GM19238 (cell line): Measurements from ENCODE around the gene TMEM131.
A peak's percentile ranks its signal among the peaks of the same experiment; 100 is the strongest.
"Not testable (repeated sequence)": the region's sequence is repeated elsewhere in the genome, so short reads cannot be mapped to it uniquely, and the experiment has no call there.

Experiments used
- DNase-seq: peaks from one replicate; pipeline ENCODE4 v3.0.0; 2011; ENCODE audit warnings: low spot score; ENCODE audit not compliant: insufficient read length

The TMEM131 gene

DNA sequence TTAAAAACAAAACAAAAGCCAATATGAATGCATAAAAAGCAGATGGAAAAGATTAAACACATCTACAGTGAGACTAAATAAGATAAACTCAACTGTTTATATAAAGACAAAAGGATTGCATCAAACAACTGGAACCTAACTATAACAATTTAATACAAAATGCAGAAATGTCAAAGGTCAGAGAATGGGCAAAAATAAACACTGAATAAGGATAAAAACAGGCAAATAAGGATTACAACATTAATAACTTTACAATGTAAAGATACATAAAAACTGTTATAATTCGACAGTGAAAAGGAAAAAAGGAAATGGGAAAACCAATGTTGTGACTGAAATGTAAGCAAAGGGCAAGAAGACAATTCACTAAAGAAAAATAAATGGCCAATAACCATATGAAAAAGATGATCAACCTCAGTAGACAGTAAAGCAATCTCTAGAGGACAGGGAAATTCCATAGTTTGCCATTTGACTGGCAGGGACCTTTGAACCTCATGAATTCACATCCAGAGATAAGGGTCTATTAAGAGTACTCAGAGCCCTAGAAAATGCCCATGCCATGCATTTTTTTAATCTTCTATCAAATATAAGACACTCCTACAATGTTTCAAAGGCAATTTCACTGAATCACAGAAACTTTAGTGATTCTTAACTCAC, 83.7 kb downstream of the TMEM131 start:
- DNase-seq: no peak

DNA sequence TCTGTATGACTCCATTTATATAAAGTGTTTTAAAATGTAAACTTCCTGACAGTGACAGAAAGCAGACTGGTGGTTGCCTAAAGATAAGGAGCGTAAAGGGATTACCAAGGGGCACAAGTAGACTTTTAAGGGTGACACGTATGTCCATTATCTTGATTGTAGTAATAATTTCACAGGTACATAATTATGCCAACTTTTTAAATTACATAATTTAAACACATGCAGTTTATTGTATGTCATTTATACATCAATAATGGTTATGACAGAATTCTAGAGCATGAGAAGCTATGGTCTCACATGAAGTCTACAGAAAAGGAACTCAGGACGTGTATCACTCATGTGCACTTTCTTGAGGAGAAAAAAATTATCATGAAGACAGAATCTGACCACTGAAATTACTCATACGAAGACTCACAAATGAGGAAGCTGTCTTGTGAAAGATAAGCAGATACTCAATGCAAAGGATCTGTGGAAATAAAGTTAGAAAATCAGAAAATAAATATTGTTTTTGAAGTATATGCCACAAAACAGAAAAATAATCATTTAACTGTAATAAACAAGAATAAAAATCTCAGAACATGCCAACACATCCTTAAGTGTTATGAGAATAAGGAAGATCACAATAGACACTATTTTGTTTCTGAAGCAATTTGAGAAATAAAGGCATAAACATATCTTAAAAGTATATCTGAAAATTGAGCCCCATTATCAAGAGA, 84.4 kb downstream of the TMEM131 start:
- no peak for DNase-seq

DNA sequence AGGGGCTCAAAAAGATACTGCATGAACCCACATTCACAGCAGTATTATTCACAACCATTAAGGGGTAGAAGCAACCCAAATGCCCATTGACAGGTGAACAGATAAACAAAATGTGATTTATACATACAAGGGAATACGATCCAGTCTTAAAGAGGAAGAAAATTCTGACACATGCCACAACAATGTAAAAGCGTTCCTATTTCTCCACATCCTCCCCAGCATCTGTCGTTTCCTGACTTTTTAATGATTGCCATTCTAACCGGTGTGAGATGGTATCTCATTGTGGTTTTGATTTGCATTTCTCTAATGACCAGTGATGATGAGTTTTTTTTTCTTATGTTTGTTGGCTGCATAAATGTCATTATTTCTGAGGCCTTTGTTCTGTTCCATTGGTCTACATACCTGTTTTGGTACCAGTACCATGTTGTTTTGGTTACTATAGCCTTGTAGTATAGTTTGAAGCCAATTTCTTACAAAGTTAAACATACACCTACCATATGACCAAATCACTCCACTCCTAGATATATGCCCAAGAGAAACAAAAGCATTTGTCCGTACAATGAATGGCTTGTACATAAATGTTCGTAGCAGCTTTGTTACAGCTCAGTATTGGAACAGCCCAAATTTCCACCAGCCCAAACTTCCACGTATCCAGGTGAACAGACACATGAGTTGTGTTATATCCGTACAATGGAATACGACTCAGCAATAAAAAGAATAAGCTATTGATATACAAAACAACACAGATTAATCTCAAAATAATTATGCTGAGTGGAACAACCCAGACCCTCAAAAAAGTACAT, 85.1 kb downstream of the TMEM131 start:
- DNase-seq: no peak

DNA sequence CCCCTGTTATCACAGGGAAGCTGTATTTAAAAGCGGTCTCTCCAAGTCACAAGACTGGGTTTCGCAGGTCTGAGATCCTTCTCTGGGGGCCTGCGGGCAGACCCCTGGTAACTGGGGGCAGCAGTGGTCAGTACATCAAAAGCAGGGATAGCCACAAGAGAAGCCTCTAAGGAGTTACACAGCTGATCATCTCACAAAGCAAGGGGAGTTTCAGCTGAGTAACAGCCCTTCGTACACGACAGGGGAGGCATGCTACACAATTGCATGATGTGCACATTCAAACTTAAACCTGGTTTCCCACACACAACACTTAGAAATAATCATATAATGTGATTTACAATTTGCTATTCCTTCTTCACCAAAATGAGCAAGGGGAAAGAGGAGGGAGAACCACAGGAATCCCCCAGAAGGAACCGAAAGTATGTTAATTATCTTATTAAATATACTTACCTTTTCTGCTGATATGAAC, 87.5 kb downstream of the TMEM131 start:
- no peak for DNase-seq

DNA sequence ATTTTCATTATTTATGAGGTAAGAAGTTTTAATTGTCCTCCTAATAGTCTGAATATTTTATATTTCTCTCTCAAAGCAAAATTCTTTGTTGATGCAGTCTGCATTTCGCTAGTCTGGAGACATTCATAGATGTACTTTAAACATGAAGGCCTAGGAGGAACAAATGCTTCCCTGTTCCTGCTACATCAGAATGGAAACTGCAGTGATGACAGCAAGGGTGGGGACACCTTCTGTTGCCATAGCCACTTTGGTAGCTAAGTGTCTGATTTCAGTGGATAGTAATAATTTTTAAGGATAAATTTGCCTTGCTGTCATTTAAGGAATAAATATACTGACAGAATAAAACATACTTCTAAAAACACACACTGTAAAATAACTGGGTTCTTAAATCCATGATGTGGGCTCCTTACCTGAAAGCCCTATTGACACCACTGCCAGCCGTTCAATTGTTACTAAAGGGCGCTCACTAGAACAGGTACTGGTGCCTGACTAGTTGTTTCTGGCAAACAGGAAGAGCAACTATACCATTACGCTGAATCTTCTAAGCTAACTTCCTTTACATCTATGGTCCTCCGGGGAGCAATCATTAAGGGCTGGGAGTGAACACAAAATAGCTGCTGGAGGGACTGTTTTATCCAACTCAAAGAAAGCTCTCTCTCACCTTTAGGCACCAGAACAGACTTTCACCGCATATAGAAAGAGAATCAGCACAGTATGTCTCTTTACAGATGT, 88.2 kb downstream of the TMEM131 start:
- no peak for DNase-seq

DNA sequence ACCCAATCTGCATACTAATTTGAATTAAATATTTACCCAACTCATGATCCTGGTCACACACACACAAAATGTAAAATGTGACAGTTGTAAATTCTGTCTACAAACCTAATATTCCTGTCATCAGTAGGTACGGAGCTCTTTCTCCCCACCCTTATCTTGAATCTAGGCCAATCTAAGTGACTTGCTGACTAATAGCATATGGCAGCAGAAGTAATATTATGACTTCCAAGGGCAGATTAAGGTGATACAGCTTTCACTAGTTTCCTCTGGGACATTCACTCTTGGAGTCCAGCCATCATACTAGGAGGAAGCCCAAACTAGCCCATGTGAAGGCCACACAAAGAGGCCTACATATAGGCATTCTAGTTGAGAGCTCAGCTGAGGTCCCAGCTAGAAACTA, 89.4 kb downstream of the TMEM131 start:
- no peak for DNase-seq

DNA sequence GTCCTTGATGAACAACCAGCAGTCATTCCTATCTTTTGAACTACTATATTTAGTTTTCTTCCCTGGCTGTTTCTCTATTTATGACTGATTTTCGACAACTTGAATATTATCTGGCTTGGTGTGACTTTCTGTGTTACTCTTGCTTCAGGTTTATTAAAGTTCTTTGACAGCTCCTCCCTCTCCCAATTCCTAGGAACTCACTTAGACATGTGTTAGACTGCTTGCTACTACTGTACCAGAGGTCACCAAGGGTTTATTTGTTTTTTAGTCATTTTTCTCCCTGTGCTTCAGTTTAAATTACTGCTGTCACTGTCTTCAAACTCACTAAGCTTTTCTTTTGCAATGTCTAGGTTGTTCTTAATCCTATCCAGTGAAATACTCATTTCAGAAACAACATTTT, 90.5 kb downstream of the TMEM131 start:
- no peak for DNase-seq

DNA sequence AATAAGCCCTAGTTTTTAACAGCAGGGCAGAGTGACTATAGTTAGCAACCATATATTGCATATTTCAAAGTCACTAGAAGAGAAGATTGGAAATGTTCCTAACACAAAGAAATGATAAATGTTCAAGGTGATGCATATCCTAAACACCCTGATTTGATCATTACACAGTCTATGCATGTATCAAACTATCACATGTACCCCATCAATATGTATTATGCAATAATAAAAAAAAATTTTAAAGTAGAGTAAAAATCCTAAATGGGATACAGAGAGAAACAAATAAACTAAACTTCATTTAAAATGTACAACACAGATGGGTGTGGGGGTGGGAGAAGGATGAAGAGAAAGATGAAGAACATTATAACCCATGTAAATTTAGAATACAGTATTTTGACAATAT, 93.9 kb downstream of the TMEM131 start:
- DNase-seq: no peak

DNA sequence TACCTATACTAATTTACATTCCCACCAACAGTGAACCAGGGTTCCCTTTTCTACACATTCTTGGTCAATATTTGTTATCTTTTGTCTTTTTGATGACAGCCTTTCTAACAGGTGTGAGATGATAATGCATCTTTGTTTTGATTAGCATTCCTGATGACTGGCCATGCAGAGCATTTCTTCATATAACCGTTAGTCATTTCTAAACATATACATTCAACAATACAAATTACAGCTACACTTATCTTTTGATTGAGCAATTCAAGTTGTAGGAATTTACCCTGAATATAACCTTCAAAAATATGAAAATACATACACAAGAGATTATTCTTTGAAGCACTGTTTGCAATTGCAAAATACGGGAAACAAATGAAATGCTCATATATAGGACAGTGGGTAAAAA, 94.9 kb downstream of the TMEM131 start:
- no peak for DNase-seq

DNA sequence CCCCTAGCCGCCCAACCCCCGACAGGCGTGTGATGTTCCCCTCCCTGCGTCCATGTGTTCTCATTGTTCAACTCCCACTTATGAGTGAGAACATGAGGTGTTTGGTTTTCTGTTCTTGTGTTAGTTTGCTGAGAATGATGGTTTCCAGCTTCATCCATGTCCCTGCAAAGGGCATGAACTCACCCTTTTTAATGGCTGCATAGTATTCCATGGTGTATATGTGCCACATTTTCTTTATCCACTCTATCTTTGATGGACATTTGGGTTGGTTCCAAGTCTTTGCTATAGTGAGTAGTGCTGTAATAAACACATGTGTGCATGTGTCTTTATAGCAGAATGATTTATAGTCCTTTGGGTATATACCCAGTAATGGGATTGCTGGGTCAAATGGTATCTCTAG, 102.7 kb downstream of the TMEM131 start:
- not testable (repeated sequence) for DNase-seq

DNA sequence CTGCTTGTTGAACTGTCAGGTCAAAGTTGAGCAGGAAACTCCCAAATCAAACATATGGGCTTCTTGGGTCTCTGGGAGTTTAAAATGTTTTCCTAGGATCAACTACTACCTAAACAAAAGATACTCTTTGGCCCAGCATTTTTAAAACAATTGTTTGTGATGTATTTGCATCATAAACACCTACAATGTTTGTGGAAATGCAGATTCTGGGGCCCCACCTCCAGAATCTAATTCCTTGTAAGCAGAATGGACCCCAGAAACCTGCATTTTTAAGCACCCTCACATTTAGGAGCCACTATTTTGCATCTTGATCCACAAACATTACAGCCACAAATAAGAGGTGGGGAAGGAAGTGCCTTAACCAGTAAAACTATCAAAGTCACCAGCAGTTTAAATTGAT, 104.1 kb downstream of the TMEM131 start:
- DNase-seq: no peak

DNA sequence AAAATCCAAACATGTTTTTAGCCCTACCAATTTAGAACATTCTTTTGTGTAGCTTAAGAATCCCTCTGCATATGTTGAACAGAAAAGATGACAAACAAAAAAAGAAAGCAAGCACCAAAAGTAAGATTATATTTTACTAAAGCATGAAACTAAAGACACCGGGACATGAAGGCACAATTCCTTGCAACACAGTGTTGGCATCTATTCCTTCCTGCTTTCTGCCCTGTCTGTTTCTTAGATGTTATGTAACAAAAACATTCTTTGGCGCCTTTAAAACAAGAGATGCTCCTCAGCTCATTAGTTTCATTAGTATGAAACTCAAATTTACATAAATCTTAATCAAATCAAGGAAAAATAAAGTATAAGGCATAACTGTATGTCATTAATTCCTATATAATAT, 106.6 kb downstream of the TMEM131 start:
- no peak for DNase-seq

DNA sequence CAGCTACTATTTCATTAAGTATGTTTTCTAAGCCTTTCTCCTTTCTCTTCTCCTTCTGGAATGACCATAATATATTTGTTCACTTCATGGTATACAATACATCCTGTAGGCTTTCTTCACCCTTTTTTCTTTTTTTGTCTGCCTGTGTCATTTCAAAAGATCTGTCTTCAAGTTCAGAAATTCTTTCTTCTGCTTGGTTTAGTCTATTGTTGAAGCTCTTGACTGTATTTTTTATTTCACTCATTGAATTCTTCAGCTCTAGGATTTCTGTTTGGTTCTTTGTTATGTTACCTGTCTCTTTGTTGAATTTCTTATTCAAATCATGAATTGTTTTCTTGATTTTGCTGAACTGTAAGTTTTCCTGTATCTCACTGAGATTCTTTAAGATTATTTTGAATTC, 109.9 kb downstream of the TMEM131 start:
- no peak for DNase-seq

DNA sequence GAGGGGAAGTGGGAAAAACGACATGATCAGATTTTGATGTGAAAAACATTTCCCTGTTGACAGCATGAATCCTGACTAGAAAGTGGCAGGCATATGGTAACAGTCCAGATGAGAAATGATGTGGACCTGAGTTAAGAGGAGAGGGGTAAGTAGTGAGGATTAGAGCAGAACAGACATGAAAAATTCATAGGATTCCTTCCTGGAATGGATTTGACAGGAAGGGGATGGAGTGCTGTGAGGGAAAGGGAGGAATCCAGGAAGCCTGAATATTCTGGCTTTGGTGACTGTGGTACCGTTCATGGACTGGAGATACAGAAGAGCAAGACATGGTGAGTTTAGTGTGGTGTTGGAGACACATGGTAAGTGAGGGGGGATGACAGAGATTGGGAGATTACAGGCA, 115.4 kb downstream of the TMEM131 start:
- no peak for DNase-seq

DNA sequence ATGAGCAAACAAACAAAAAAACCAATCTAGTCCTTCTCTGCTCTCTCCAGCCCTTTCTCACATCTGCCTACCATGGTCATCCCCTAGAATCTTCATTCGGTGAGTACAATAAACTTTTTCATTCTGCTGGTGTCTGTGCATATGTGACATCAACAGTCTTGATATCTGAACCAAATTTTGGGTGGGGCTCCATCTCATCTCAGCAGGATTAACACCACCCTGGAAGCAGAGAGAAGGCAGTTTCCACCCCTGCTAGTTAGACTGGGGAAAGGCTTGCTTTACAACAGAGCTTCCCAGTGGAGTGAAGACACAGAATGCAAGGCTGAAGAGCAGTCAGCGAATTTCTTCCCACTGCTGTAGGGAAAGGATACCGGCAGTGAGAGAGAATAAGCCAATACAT, 116.9 kb downstream of the TMEM131 start:
- DNase-seq: no peak

DNA sequence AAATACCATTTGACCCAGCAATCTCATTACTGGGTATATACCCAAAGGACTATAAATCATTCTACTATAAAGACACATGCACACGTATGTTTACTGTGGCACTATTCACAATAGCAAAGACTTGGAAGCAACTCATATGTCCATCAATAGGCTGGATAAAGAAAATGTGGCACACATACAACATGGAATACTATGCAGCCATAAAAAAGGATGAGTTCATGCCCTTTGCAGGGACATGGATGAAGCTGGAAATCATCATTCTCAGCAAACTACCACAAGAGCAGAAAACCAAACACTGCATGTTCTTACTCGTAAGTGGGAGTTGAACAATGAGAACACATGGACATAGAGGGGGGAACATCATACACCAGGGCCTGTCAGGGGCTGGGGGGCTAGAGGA, 117.4 kb downstream of the TMEM131 start:
- not testable (repeated sequence) for DNase-seq

DNA sequence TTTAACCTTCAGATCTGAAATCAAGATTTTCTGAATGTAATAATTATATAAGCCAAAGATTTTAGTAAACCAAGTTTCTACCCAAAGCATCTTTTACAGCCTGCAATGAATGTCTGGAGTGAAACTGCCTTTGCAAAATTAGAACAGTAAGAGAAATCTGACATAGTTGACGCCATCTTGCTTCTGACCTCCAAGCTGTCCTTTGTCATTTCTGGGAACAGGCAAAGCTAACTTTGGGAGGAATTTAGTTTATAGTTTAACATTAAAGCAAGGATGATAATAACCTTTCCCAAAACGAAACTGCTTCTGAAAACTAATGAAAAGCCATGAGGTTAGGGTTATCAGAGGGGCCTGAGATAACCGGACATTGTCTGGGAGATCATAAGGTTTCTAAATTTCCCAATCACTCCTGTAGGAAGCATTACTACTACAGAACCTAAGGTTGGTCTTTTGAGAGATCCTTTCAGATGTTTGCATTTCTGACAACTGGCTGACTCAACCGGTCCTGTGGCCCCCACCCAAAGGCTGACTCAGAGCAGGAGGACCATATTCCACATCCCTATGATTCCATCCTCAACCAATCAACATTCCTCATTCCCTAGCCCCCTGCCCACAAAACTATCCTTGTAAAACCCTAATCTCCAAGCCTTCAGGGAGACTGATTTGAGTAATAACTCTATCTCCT, 124.5 kb downstream of the TMEM131 start:
- no peak for DNase-seq

DNA sequence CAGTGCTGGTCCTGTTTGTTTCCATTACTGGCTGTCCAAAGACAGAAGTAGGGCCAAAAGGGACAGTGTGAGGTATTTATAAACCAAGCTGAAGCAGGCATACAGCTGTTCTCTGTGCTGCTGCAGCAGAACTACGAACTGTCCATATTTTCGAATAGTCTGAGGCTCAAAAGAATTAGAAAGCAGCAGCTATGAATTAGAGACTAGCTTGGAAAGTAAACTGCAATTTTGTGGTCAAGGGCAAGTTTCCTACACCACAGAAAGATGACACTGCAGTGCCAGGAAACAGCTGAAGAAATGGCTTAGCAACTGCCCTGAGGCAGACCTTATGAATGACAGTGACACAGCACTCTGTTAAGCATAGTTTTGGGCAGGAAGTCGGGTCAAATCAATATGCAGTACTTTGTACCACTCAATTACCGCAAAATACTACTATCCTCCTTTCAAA, 125.3 kb downstream of the TMEM131 start:
- peak; percentile 49 for DNase-seq

DNA sequence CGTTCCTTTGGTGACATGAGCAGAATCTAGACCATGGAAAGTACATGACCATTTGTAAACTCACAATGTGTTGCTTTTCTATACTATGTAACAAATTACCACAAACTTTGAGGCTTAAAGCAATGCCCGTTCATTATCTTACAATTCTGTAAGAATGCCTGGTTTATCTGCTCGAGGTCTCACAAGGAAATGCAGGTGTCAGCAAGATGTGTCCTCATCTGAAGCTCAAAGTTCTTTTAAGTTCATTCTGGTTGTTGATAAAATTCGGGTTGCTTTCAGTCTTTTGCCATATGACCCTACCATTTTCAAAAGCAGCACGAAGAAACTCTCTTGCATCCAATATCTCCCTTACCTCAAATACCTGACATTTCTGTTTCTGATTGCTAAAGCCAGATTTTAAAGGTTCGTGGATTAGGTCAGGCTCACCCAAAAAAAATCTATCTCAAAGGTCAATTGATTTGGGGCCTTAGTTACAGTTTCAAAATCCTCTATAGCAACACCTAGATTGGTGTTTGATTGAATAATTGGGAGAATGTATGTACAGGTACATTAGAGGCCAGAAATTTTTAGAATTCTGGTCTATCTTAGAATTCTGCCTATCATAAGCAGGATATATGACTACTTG, 125.9 kb downstream of the TMEM131 start:
- DNase-seq: no peak

DNA sequence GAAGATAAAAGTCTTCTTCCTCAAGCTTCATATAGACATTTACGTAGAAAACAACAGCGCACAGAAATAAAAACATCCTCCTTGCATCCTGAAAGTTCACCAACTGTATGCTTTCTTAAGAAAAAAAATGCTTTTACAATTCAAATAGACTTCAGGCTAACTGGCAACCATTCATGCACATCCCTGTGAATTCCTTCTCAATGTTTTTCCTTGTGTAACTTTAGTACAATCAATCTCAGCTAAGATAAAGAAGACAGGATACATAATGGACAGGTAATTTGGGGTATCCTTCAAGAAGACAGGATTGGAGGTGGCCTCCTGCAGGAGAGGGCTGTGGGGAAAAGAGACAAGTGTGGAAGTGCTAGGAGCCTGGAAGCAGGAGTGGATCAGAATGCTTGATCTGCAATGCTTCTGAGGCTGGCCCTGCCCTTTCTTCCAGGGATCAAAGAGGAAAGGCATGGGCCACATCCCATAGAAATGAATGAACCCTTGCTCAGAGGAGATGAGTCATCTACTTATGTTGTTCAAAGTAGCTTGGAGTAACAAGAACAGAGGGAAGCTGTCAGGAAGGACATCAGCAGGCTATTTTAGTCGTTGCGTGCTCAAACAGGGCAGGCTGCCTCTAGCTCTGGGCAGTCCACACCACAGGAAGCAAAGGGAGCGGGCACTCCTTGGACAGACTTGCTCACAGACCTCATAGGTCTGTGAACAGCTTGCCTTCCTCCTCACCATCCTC, 126.6 kb downstream of the TMEM131 start:
- no peak for DNase-seq
